Cerebellar nuclear complex (tissue), 1 donor: ENCODE data around the gene TLR6.

Experiments
- DNase-seq, 2 experiments: peaks; one replicate each; lab custom pipeline; 2025; lab: John Stamatoyannopoulos, UW

TLR6 gene

DNA sequence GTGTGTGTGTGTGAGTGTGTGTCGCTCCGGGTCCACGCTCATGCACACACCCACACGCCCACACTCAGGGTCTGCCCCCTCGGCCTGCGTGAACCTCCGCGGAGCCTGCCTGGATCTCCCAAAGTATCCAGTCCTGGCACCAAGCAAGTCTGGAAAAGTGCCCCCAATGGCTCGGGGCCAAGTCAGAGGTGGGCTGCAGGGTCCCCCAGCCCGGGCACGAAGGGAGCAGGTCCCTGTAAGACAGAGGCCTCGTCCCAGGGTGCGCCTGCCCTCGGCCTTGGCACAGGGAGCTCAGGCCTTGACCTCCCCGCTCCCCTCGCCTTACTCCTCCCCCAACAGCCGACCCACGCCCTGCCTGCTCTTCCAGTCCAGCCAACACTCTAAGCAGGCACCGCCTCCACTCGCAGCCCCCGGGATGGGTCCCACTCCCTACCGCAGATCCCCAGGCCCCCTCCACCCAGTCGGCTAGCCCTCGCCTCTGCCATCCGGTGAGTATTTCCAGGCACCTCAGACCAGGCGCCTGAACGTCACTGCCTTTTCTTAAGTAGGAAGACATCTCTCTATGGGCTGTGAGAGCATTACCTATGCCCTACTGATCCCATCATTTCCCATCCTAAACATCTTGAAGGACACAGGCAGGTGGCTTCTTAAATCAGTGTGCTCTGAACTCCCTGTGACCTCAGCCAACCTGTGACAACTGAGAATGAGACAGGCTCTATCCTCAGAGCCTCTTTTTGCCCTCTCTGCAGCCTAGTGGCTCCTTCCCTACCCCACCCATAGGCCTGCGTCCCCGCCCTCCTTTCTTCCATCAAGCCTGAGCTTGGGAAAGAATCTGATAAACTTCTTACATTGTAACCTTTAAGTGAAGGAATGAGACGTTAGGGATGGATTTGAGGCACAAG, 11.7 kb upstream of the TLR6 start:
- no peak for DNase-seq

DNA sequence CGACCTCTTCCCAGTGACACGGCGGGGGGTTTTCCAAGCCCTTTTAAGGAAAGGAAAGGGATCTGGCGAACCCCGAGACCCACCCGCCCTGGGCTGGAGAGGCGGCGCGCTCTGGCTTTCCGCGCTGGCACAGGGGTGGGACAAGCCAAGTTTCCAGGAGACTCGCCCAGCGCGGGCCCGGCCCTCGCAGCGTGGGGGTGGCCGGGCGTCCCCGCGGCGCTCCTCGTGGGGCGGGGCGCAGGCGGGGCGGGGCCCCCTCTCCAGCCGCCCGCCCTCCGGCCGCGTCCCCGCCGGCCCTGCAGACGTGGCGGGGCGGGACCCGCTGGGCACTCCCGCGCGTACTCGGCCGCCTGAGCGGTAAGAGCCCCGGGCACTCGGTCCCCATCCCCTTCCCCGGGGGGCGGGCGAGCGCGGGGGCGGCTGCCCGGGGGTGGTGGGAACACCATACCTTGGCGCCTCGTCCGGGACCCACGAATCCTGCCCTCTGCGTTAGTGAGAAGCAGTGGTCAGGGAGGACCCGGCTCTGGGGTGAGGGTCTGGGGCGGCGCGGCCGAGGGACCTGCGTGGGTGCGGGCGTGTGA, 11.0 kb upstream of the TLR6 start, which contains the start of gene FAM114A1:
Gene FAM114A1 (plus strand): TSS at position 329 of the 581 bp plus-strand sequence. CDS start 10,273 bp downstream, outside the sequence.
- no peak for DNase-seq

DNA sequence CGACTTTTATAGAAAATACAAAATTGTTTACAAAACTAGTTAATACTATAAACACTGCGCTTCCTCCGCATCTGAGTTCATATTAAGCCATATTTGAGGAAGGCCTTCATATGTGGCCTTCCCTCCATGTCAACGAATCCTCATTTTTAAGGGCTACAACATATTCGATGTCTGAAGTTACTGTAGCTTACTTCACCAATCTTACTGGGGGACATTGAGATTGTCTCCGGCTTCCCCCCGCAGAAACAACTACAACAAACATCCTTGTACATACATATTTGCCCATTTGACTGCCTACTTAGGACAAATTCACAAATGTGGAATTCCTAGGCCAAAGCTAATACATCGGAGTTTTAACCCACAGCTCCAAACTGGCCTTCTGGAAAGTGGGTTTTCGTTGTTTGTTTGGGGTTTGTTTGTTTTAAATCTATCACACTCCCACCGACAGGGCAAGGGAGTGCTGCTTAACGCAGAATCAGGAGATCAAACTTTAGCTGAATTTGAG, 10.4 kb upstream of the TLR6 start:
- no peak for DNase-seq

DNA sequence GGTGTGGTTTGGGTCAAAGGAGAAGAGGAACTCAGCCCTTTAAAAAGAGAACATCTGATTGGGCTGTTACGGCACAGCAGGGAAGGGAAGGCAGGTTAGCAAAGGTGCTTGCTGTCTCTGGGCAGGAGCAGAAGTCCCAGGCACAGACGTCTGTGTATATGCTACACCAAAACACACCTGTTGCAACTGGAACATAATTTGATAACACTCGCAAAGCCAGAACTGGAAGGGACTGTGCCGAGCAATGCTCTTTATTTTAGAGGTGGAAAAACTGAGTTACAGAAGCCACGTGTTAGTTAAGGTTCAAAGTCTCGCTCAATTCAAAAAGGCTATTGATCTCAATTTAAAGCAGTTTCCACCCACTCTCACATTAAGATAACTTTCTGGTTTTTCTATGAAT, 8.8 kb upstream of the TLR6 start:
- DNase-seq, result no peak

DNA sequence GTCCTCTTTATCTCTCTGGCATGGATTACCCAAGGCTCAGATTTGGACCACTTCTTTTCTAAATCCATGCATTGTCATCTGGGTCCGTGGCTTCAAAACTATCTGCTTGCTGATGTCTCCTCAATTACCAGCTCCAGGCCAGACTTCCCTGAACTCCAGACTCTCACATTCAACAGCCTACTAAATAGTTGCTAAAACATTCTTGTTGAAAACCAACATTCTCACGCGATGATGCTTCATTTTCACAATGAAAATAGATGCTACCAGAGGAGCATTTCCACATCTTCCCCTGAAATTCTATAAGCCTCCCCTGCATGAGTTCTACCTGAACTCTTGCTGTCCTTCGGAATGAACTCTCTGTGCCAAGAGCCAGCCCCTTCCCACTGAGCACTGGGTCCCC, 5.2 kb upstream of the TLR6 start:
- DNase-seq, result no peak

DNA sequence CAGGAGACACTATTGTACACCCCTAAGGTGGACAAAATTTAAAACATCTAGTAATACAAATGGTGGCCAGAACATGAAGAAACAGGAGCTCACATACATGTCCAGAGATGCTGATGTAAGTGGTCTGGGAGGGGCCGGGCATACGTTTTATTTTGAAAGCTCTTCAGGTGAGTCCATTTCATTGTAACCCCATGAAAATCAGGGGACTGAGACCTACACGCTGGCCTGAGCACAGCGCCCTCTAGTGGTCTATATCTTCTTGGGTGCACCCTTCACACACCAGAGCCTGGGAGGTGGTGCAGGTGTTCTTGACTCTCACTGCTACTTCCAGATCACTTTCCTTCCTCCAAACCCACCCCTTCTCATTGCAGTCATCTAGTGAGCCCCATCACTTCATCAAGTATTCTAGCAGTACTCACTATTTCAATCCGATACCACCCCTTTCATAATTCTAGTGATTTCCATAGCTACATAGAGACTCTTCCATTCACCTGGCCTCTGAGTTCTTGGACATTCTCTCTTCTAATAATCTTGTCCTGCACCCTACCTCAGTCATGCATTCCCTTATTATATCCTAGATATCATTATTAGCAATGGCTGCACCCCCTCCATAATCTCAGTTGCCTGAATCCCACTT, 4.3 kb upstream of the TLR6 start:
- no peak for DNase-seq

DNA sequence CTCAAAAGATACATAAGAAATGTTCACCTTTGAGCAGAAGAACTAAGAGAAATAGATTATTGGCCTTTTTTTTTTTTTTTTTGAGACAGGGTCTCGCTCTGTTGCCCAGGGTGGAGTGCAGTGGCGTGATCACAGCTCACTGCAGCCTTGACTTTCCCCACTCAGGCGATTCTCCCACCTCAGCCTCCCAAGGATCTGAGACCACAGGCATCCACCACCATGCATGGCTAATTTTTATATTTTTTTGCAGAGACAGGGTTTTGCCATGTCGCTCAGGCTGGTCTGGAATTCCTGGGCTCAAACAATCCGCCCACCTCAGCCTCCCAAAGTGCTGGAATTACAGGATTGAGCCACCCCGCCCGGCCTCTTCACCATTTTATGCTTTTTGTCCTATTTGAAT, 2.9 kb upstream of the TLR6 start:
- DNase-seq, result no peak

DNA sequence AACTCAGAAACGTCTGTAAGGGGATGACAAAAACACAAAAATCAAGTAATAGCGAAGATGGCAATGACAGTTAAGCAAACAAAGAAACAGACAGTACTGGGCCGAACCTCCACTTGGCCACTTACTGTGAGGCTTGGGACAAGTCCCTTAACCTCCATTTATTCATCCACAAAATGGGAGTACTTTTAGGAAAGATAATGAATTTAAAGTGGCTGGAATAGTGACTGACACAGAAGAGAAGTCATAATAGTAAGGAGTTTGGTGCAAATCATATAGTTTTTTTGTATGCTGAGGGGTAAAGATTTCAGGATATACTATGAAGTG, 1.4 kb upstream of the TLR6 start:
- DNase-seq, result no peak

DNA sequence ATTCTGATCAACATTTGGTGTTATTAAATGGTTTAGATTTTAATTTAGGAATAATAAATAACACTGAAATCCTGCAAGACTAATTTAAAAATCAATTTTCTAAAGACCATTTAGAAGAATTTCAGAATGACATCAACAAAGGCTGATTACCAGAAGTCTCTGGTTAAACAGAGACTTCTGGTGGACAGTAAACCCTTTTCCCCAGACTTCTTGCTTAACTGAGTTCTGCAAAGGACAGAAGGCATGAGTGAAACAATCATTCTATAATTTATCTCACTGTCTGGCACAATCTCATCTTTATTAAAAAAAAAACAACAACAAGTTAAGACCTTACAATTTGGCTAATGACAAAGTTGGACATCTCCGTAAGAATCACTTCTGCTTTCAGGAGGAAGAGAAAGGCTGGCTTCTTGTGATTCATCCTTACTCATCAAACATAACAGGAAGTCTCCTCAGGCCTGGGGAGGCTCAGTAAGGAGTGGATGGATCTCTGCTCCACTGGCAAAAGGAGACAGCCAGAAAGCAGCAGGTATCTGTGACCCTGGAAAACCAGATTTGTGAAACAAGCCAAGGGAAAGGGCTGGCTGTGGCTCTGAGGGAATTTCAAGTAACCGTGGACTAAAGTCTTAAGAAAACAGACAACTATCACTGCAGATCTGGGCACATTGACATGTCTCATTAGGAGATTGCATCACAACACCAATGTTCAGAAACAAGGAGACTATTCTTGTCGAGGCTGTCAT, 908 bp upstream of the TLR6 start:
- no peak for DNase-seq

DNA sequence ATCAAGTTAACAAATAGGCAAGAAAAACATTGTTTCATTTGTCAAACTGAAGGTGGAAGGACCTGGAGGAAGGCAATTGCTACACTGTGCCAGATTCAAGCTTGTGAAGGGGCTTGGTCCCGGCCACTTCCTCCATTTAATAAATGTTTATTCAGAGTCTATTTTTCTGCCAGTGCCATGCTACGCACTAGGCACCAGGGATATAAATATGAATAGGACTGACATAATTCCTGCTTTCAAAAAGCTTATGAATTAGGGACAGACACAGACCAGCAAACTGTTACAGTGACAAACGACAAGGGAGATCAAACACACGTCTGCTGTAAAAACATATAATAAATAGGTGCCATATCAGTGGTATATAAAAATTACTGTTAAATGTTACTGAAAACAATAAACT, 571 bp downstream of the TLR6 start:
- DNase-seq, result no peak

DNA sequence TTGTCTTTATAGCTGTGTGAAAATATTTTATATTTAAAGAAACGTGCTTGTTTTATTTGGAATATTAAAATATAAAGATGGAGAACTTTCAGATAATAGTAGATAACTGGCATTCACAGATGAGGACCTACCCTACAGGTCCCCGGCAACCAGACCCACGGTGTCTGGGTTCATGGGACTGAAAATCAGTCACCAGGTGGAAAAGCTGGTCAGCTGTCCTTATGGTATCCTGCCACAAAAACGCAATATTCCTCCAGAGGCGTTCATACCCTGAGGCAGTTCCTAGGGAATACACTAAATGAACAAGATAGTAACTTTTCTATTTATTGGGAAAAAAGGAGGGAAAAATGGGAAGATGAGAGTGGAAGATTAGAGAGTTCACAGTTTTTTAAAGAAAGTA, 1.2 kb downstream of the TLR6 start:
- DNase-seq, result no peak

DNA sequence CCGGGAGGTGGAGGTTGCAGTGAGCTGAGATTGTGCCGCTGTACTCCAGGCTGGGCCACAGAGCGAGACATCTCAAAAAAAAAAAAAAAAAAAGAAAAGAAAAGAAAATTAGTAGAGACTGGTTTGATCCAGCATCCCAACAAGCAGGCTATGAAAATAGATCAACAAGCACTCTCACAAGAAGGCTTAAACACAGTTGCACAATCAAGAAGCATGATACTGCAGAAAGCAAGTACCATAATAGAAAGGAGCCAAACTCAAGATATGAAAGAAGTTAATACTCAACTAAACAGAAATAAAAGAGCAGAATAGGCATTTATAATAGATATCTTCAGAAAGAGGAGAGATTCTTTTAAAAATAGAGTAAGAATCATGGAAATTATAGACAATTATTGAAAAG, 10.6 kb downstream of the TLR6 start:
- DNase-seq, result no peak

DNA sequence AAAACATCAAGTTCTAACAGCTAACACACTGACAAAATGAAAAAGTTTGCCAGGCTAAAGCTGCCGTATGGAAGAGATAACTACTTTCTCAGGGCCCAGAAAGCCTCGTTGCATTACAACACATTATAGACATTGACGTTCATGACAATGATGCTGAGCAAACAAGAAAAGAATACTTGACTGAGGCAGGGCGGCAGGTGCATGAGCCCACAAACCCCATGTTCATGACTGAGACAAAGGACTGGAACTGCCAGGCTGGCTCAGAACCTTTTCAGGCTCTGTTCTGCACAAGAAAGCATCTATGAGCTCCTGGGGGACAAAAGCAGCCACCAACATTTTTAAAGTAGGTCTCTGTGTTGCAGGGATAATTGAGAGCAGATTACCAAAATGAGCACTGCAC, 13.6 kb downstream of the TLR6 start:
- DNase-seq, result no peak

DNA sequence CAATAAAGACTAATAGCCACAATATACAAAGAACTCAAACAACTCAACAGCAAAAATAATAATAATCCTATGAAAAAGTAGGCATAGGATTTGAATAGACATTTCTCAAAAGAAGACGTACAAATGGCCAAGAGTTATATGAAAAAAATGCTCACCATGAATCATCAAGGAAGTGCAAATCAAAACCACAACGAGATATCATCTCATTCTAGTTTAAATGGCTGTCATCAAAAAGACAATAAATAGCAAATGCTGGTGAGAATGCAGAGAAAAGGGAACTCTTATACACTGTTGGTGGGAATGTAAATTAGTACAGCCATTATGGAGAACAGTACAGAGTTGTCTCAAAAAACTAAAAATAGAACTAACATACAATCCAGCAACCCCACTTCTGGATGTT, 18.8 kb downstream of the TLR6 start:
- no peak for DNase-seq

DNA sequence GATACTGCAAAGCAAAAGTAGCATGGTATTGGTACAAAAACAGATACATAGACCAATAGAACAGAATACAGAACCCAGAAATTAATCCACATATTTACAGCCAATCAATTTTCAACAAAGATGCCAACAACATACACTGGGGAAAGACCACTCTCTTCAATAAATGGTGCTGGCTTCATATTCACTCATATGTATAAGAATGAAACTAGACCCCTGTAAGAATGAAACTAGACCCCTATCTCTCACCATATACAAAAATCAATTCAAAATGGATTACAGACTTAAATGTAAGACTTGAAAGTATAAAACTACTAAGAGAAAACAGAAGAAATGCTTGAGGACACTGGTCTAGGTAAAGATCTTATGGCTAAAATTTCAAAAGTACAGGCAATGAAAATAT, 19.3 kb downstream of the TLR6 start:
- no peak for DNase-seq

DNA sequence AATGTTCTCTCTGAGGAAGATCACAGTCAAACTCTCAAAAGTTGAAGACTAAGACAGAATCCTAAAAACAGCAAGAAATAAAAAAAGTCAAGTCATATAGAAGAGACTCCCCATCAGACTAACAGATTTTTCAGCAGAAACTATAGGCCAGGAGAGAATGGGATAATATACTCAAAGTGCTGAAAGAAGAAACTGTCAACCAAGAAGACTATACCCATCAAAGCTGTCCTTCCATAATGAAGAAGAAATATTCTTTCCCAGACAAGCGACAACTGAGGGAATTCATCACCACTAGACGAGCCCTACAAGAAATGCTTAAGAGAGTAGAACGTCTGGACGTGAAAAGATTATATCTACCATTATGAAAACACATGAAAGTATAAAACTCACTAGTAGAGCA, 22.0 kb downstream of the TLR6 start:
- no peak for DNase-seq

DNA sequence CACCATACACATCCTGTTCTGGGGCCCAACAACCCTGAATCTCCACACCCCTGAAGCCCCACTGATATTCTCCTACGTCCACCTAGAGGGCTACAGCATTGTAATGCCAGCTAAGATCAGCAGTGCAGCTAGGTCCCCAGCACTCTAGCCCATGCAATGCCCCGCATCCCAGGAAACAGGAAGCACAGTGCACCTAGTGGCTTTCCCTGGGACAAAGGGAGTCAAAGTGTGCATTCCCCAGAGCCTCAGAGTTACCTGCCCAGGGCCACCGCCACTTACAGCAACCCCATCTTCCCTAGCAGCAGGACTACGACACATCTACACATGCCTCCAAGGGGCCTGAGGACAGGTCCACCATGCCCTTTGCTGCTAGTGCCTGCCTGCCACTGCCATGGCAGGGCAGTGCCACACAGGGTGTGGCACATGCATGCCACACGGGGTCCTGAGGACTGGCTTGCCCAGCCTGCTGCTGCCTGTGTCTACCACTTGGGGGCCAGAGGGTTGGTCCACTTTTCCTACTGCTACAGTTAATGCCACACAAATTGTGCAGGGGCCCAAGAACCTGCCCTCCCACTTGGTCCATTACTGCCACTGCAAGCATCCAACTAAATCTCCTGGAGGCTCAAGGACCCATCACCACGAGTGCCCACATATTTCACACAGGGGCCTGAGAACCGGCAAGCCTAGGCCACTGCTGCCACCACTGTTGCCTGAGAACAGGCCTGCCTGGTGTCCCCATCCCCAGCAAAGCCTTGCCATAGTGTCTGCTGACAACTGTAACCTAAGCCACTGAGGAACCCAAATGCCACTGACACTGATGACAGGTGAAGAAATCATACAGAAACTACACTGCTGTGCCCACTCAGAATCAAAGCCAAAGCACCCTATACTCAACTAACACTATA, 23.7 kb downstream of the TLR6 start:
- no peak for DNase-seq

DNA sequence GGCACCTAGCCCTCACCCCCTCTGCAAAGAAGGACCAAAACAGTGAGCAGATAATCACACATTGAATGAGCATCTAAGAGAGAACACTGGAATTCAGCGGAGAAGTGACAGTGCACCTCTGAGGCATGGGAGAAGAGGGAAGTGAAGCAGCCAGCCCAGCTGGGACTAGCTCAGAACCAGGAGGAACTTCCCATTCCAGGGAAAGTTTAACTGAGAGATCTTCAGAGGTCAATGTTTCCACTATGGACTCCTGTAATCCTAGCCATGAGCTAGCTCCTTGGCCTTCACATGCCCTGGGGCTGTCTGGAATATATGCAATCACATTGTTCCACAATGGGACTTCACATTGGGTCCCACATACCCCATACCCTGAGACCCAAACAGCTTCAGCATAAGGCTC, 24.4 kb downstream of the TLR6 start:
- DNase-seq, result no peak

DNA sequence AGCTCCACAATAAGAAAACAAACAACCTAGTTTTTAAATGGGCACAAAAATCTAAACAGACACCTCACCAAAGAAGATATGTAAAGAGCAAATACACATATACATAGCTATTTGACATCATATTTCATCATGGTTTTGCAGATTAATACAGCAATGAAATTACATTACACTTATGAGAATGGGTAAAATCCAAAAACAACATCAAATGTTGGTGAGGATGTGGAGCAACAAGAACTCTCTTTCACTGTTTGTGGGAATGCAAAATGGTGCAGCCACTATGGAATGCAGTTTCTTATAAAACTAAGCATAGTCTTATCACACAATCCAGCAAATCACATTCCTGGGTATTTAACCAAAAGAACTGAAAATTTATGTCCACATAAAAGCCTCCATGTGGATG, 25.0 kb downstream of the TLR6 start:
- DNase-seq, result no peak

DNA sequence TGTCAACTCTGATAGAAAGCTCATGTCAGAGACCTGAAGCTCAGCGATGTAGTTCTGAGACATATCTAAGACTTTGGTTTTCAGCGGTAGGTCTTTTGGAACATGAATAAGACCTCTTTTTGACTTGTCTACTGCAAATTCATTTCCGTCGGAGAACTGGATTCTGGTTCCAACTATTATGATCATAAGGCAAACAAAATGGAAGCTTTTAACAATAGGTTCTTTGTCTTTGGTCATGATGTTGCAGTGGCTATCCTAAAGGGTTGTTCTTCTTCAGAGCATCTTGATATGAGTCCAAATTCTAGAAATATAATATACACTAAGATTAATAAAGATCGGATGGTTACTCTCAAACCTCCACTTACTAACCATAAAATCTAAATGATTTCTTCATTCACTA, 27.4 kb downstream of the TLR6 start:
- DNase-seq, result no peak

DNA sequence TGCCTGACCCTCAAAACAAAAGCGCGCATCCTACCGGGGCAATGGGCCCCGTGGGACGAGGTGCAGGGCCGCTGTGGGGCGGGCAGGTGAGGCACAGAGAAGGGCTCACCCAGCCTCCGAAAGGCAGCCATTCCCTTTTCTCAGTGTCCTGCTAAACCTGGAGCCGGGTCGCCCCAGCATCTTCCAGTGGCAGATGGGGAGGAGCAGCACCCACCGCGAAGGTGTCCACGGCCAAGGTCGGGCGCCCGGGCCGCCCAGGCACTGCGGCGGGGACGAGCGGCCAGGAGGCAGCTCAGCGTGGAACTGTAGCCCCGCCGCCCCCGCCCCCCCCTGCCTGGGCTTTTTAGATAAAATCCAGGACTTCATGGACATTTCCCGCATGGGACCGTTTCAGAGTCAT, 32.9 kb downstream of the TLR6 start:
- DNase-seq, result no peak
